Fibroblast of pulmonary artery (primary cell): ENCODE data around the gene ZMAT5.
A peak's percentile ranks its signal among the peaks of the same experiment; 100 is the strongest.

Experiments used
- DNase-seq: peaks from one replicate; pipeline ENCODE4 v3.0.0-alpha.2; 2010; ENCODE audit warnings: low read depth
- H3K4me3 ChIP-seq: replicated peaks from 2 replicates; pipeline ENCODE4 v1.5.1; 2011; ENCODE audit warnings: low read depth, mild to moderate bottlenecking, control low read depth, low read length, moderate library complexity
- CTCF ChIP-seq: IDR thresholded peaks from 2 replicates; pipeline ENCODE4 v1.5.1; 2011; ENCODE audit warnings: mild to moderate bottlenecking, control low read depth, low read length, inconsistent platforms; ENCODE audit errors: missing control alignments

Gene ZMAT5

GRCh38 chr22:29780748-29781676, 14.2 kb upstream of the ZMAT5 start:
- peak; percentile 82 for DNase-seq
- TF ChIP-seq CTCF = no peak
- H3K4me3 ChIP-seq = no peak overlapping the region

GRCh38 chr22:29780220-29780619, 13.4 kb upstream of the ZMAT5 start:
- no peak overlapping the region for H3K4me3 ChIP-seq
- TF ChIP-seq CTCF = no peak
- DNase-seq = no peak

- no peak for DNase-seq
- H3K4me3 ChIP-seq = no peak overlapping the region
Observed at GRCh38 chr22:29773233-29773632, 6.4 kb upstream of the ZMAT5 start.

GRCh38 chr22:29772170-29772641, 5.4 kb upstream of the ZMAT5 start:
- no peak overlapping the region for H3K4me3 ChIP-seq
- TF ChIP-seq CTCF = peak; percentile 72
- DNase-seq = peak; percentile 76

More at GRCh38 chr22:29773233-29773632, 6.4 kb upstream of the ZMAT5 start:
- no peak for TF ChIP-seq CTCF

- DNase-seq = no peak
- TF ChIP-seq CTCF = no peak
- H3K4me3 ChIP-seq = no peak overlapping the region
Observed at GRCh38 chr22:29769723-29770321, 3.0 kb upstream of the ZMAT5 start.

- H3K4me3 ChIP-seq = peak overlapping the region; percentile 100
- DNase-seq = no peak
- no peak for TF ChIP-seq CTCF
Observed at GRCh38 chr22:29768052-29768693, 1.4 kb upstream of the ZMAT5 start.
